Measurements from ENCODE around the gene MOAP1.

DNA sequence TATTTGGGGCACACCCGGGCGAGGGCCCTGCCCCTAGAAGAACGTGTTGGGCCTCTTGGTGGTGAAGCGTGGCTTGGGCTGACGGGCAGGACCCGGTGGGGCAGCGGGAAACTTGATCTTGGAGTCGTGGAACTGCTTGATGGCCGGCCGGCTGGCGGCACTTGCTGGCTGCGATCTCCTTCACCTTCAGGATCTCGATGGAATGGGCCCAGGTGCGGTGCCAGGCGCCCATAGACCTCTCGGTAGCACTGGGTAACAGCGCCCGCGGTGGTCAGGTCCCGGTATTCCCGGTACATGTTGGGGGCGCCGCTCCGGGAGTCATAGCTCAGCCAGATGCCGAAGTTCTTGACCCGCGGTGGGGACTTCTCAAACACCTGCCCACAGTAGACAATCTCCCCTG is 38.9 kb upstream of the MOAP1 start:
- TF ChIP-seq, protein P1, sequence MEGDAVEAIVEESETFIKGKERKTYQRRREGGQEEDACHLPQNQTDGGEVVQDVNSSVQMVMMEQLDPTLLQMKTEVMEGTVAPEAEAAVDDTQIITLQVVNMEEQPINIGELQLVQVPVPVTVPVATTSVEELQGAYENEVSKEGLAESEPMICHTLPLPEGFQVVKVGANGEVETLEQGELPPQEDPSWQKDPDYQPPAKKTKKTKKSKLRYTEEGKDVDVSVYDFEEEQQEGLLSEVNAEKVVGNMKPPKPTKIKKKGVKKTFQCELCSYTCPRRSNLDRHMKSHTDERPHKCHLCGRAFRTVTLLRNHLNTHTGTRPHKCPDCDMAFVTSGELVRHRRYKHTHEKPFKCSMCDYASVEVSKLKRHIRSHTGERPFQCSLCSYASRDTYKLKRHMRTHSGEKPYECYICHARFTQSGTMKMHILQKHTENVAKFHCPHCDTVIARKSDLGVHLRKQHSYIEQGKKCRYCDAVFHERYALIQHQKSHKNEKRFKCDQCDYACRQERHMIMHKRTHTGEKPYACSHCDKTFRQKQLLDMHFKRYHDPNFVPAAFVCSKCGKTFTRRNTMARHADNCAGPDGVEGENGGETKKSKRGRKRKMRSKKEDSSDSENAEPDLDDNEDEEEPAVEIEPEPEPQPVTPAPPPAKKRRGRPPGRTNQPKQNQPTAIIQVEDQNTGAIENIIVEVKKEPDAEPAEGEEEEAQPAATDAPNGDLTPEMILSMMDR (IDR thresholded peaks at IDR 0.05), result no peak
- TF ChIP-seq, protein P2, sequence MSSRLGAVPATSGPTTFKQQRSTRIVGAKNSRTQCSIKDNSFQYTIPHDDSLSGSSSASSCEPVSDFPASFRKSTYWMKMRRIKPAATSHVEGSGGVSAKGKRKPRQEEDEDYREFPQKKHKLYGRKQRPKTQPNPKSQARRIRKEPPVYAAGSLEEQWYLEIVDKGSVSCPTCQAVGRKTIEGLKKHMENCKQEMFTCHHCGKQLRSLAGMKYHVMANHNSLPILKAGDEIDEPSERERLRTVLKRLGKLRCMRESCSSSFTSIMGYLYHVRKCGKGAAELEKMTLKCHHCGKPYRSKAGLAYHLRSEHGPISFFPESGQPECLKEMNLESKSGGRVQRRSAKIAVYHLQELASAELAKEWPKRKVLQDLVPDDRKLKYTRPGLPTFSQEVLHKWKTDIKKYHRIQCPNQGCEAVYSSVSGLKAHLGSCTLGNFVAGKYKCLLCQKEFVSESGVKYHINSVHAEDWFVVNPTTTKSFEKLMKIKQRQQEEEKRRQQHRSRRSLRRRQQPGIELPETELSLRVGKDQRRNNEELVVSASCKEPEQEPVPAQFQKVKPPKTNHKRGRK (CRISPR knock-in tag; IDR thresholded peaks at IDR 0.05; ENCODE audit: borderline replicate concordance), result no peak
- no peak for TF ChIP-seq OVOL2 (CRISPR knock-in tag; IDR thresholded peaks at IDR 0.05; ENCODE audit: borderline replicate concordance)
- TF ChIP-seq, protein P3, sequence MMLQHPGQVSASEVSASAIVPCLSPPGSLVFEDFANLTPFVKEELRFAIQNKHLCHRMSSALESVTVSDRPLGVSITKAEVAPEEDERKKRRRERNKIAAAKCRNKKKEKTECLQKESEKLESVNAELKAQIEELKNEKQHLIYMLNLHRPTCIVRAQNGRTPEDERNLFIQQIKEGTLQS (CRISPR knock-in tag; conservative IDR thresholded peaks at IDR 0.05), result no peak
